Mammary microvascular endothelial cell (primary cell): ENCODE results near the gene PDLIM3. TPM values are rescaled to one million over a fixed set of nuclear protein-coding genes. Genes with fewer than 3 reads are reported as not detected.

Source experiments
- total RNA-seq: library from RNA; depleted of rRNA; stranded (reverse); fragments of >200 nt; gene quantifications from 2 replicates; pipeline ENCODE4 v1.2.3, GENCODE V29; 2015

Gene PDLIM3
- total RNA-seq, result 24.4 and 35.4 TPM in 2 replicates

GRCh38 chr4:185534866-185535611 is at the start of gene PDLIM3:
PDLIM3 (minus strand) TSS chr4:185535507; CDS start chr4:185535434, 73 bp downstream.

GRCh38 chr4:185471235-185472102 is 63.8 kb downstream of the PDLIM3 start, which contains the start of gene CCDC110:
CCDC110 (minus strand) TSS chr4:185471733; CDS start chr4:185471683, 50 bp downstream.

Other genes starting within 250 kb of the PDLIM3 start
- gene LRP2BP, start 139.6 kb downstream of the PDLIM3 start, total RNA-seq, result 0.15 and 1.1 TPM in 2 replicates
- 4.0 and 10.1 TPM in 2 replicates for gene ANKRD37, start 138.7 kb downstream of the PDLIM3 start, total RNA-seq
- 27.5 and 28.9 TPM in 2 replicates for gene UFSP2, start 109.5 kb downstream of the PDLIM3 start, total RNA-seq
- 0.13 and 1.2 TPM in 2 replicates for gene CCDC110, start 63.8 kb downstream of the PDLIM3 start, total RNA-seq